ENCODE measurements around the gene MGAT3. TPM values are rescaled to one million over a fixed set of nuclear protein-coding genes. Genes with fewer than 3 reads are reported as not detected.

The MGAT3 gene
- polyA plus RNA-seq, 1 of the 3 experiments (the other 2 are of a cell fraction) = 0.16 TPM

DNA sequence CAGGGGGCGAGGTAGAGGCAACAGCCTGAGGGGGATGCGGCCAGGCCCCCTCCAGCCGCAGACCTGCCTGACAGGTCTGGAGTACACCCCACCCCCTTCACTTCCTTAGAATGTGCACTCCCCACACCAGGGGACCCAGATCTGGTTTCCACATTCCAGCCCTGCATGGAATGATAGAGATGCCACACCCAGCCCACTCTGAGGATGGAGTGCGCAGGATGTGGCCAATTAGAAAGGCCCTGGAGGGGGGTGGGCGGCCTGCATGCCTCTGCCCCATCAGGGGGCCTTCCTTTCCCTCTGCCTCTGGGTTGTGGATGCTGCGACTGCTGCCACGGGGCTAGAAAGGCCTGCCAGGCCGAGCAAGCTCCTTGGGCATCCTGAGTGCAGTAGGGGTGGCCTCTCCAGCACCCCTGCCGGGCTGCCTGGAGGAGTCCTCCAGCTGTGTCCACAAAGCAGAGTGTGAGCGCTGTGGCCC lies 28.2 kb upstream of the MGAT3 start:
- Histone ChIP-seq H3K4me1 (ENCODE audit: control insufficient read depth in 1 of 2, insufficient read depth in 2 of 2, low read depth in 1 of 2, low read length in 1 of 2) (peaks cover 0 to 4% of the 10 kb centered on the region in 2 experiments; a peak in 2 of 4 replicates), H3K36me3 (replicated peaks in 1 of 2; ENCODE audit: control insufficient read depth in 1 of 2, insufficient read depth in 2 of 2, low read length in 1 of 2) (peaks cover 0 to 9% of the 10 kb centered on the region in 2 experiments), H3K4me2 (no peak overlapping the region), H3K27me3 (ENCODE audit: insufficient read depth) (no peaks in the 10 kb centered on the region), H3K9ac (no peak overlapping the region), H3K9me3 (no peaks in the 10 kb centered on the region), H4K20me1 (ENCODE audit: insufficient read depth) (no peaks in the 10 kb centered on the region), H3F3A (replicated peaks; ENCODE audit: insufficient read depth) (no peaks in the 10 kb centered on the region), H3K79me2 (ENCODE audit: insufficient read depth) (no peaks in the 10 kb centered on the region), H2AFZ (ENCODE audit: low read depth) (no peak overlapping the region), H3K9me2 (no peaks in the 10 kb centered on the region), H3K4me3 (ENCODE audit: low read depth in 2 of 2, low read length in 1 of 2) (no peak overlapping the region), H3K27ac (ENCODE audit: low read depth in 2 of 2, low read length in 1 of 2) (no peak overlapping the region)
- POLR2A ChIA-PET = no interaction called here
- DNase-seq = no peak
- WGBS (ENCODE audit: low lambda C conversion rate) = no CpG with 5 or more reads among the region's 10 CpGs
- CTCF ChIA-PET = no interaction called here
- TF ChIP-seq, protein P1, sequence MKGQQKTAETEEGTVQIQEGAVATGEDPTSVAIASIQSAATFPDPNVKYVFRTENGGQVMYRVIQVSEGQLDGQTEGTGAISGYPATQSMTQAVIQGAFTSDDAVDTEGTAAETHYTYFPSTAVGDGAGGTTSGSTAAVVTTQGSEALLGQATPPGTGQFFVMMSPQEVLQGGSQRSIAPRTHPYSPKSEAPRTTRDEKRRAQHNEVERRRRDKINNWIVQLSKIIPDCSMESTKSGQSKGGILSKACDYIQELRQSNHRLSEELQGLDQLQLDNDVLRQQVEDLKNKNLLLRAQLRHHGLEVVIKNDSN (IDR thresholded peaks at IDR 0.05; ENCODE audit: borderline replicate concordance, low read depth) = no peak
- TF ChIP-seq FOSL2 (IDR thresholded peaks at IDR 0.05; ENCODE audit: borderline replicate concordance, low read depth) (no peak), EZH2phosphoT487 (IDR thresholded peaks at IDR 0.05; ENCODE audit: borderline replicate concordance, low read depth) (no peak), RFX5 (IDR thresholded peaks at IDR 0.05; ENCODE audit: low read length) (no peak), CHD2 (IDR thresholded peaks at IDR 0.05; ENCODE audit: low read length, partially characterized antibody) (no peak), SMC3 (IDR thresholded peaks at IDR 0.05; ENCODE audit: low read depth, low read length) (no peak), FOXM1 (IDR thresholded peaks at IDR 0.05; ENCODE audit: low read depth) (no peak), GABPA (IDR thresholded peaks at IDR 0.05; ENCODE audit: low read depth) (no peak), YY1 (IDR thresholded peaks at IDR 0.05; ENCODE audit: low read depth) (no peak), TAF1 (IDR thresholded peaks at IDR 0.05; ENCODE audit: borderline replicate concordance, low read depth, low read length) (no peak), JUND (IDR thresholded peaks at IDR 0.05) (no peak), NFIC (IDR thresholded peaks at IDR 0.05; ENCODE audit: borderline replicate concordance) (no peak), MEF2A (IDR thresholded peaks at IDR 0.05; ENCODE audit: borderline replicate concordance, low read depth) (no peak), TCF12 (IDR thresholded peaks at IDR 0.05) (no peak), MXI1 (IDR thresholded peaks at IDR 0.05; ENCODE audit: low read depth, low read length) (no peak)
- TF ChIP-seq, protein P2, sequence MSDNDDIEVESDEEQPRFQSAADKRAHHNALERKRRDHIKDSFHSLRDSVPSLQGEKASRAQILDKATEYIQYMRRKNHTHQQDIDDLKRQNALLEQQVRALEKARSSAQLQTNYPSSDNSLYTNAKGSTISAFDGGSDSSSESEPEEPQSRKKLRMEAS (IDR thresholded peaks at IDR 0.05; ENCODE audit: low read depth) = no peak
- TF ChIP-seq, protein P3, sequence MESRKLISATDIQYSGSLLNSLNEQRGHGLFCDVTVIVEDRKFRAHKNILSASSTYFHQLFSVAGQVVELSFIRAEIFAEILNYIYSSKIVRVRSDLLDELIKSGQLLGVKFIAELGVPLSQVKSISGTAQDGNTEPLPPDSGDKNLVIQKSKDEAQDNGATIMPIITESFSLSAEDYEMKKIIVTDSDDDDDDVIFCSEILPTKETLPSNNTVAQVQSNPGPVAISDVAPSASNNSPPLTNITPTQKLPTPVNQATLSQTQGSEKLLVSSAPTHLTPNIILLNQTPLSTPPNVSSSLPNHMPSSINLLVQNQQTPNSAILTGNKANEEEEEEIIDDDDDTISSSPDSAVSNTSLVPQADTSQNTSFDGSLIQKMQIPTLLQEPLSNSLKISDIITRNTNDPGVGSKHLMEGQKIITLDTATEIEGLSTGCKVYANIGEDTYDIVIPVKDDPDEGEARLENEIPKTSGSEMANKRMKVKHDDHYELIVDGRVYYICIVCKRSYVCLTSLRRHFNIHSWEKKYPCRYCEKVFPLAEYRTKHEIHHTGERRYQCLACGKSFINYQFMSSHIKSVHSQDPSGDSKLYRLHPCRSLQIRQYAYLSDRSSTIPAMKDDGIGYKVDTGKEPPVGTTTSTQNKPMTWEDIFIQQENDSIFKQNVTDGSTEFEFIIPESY (IDR thresholded peaks at IDR 0.05; ENCODE audit: borderline replicate concordance, low read depth) = no peak

DNA sequence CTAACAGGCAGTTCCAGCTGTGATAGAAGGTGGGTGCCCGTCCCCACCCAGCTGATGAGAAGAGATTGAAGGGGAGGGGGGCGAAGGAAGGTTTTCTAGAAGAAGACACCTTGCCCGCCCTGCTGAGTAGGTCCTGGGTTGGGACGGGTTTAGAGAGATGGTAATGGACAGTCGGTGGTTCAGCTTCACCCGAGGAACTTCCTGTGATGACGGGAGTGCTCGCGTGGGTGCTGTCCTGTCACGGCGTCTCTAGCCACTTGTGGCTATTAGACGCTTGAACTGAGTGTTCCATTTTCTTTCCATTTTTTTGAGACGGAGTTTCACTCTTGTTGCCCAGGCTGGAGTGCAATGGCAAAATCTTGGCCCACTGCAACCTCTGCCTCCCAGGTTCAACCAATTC lies 27.6 kb upstream of the MGAT3 start:
- CTCF ChIA-PET = no interaction called here
- TF ChIP-seq, protein P4, sequence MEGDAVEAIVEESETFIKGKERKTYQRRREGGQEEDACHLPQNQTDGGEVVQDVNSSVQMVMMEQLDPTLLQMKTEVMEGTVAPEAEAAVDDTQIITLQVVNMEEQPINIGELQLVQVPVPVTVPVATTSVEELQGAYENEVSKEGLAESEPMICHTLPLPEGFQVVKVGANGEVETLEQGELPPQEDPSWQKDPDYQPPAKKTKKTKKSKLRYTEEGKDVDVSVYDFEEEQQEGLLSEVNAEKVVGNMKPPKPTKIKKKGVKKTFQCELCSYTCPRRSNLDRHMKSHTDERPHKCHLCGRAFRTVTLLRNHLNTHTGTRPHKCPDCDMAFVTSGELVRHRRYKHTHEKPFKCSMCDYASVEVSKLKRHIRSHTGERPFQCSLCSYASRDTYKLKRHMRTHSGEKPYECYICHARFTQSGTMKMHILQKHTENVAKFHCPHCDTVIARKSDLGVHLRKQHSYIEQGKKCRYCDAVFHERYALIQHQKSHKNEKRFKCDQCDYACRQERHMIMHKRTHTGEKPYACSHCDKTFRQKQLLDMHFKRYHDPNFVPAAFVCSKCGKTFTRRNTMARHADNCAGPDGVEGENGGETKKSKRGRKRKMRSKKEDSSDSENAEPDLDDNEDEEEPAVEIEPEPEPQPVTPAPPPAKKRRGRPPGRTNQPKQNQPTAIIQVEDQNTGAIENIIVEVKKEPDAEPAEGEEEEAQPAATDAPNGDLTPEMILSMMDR (IDR thresholded peaks at IDR 0.05) = no peak
- no peak for TF ChIP-seq TCF12 (IDR thresholded peaks at IDR 0.05)
- no peak for TF ChIP-seq RCOR1 (IDR thresholded peaks at IDR 0.05; ENCODE audit: low read length)
- TF ChIP-seq EP300 (IDR thresholded peaks at IDR 0.05; ENCODE audit: borderline replicate concordance in 1 of 2, low read depth in 1 of 2, low read length in 1 of 2) = no peak
- TF ChIP-seq JUND (IDR thresholded peaks at IDR 0.05) = no peak
- no peak for TF ChIP-seq MEF2A (IDR thresholded peaks at IDR 0.05; ENCODE audit: borderline replicate concordance, low read depth)
- no peak for TF ChIP-seq FOXM1 (IDR thresholded peaks at IDR 0.05; ENCODE audit: low read depth)
- no peak for TF ChIP-seq EZH2phosphoT487 (IDR thresholded peaks at IDR 0.05; ENCODE audit: borderline replicate concordance, low read depth)
- TF ChIP-seq RFX5 (IDR thresholded peaks at IDR 0.05; ENCODE audit: low read length) = no peak
- TF ChIP-seq NRF1 (IDR thresholded peaks at IDR 0.05; ENCODE audit: low read depth, low read length) = no peak
- TF ChIP-seq YY1 (IDR thresholded peaks at IDR 0.05; ENCODE audit: low read depth) = no peak
- no peak for TF ChIP-seq GATA2 (CRISPR knock-in tag; IDR thresholded peaks at IDR 0.05)

More for the DNA sequence above, 27.6 kb upstream of the MGAT3 start:
- H3F3A ChIP-seq (replicated peaks; ENCODE audit: insufficient read depth) = no peaks in the 10 kb centered on the region
- H3K36me3 ChIP-seq (replicated peaks in 1 of 2; ENCODE audit: control insufficient read depth in 1 of 2, insufficient read depth in 2 of 2, low read length in 1 of 2) = peaks cover 0 to 9% of the 10 kb centered on the region in 2 experiments
- H4K20me1 ChIP-seq (ENCODE audit: insufficient read depth) = no peaks in the 10 kb centered on the region
- H3K4me2 ChIP-seq = no peak overlapping the region
- H3K27me3 ChIP-seq (ENCODE audit: insufficient read depth) = no peaks in the 10 kb centered on the region
- 83% methylated on average over 2 of the region's 13 CpGs for WGBS (ENCODE audit: low lambda C conversion rate)
- no peak overlapping the region for H3K9ac ChIP-seq
- POLR2A ChIA-PET = no interaction called here
- H3K4me3 ChIP-seq (ENCODE audit: low read depth in 2 of 2, low read length in 1 of 2) = no peak overlapping the region
- H3K9me2 ChIP-seq = no peaks in the 10 kb centered on the region
- DNase-seq = no peak
- no peak overlapping the region for H2AFZ ChIP-seq (ENCODE audit: low read depth)
- no peaks in the 10 kb centered on the region for H3K79me2 ChIP-seq (ENCODE audit: insufficient read depth)
- no peak overlapping the region for H3K27ac ChIP-seq (ENCODE audit: low read depth in 2 of 2, low read length in 1 of 2)
- H3K4me1 ChIP-seq (ENCODE audit: control insufficient read depth in 1 of 2, insufficient read depth in 2 of 2, low read depth in 1 of 2, low read length in 1 of 2) = peaks cover 0 to 4% of the 10 kb centered on the region in 2 experiments; a peak in 2 of 4 replicates
- no peaks in the 10 kb centered on the region for H3K9me3 ChIP-seq

Measured in SK-N-SH (cell line).